ENCODE measurements around the gene NBL1.

- TF ChIP-seq CTCF (conservative IDR thresholded peaks at IDR 0.05) = no peak
- no peak for TF ChIP-seq ZFX (IDR thresholded peaks at IDR 0.05)
Observed at GRCh38 chr1:19643121-19643520, 990 bp upstream of the NBL1 start.
